ENCODE measurements around the gene CFL1. TPM values are rescaled to one million over a fixed set of nuclear protein-coding genes. Genes with fewer than 3 reads are reported as not detected.
A peak's percentile ranks its signal among the peaks of the same experiment; 100 is the strongest.

The CFL1 gene
- total and polyA plus RNA-seq, 10 of the 15 experiments (the other 5 are each of a cell fraction or from before 2014, with no cell fraction given), result 164 to 2,994 (median 1,500) TPM

- 0 out of 2 replicates have a peak, but pooled peaks have one; percentile 46 for TF ChIP-seq WRNIP1 (IDR thresholded peaks at IDR 0.05; ENCODE audit: borderline replicate concordance, low read depth, low read length)
- TF ChIP-seq ATF3 (IDR thresholded peaks at IDR 0.05; ENCODE audit: borderline replicate concordance, extremely low read depth, low read depth, low read length), result no peak
- TF ChIP-seq NFYA (IDR thresholded peaks at IDR 0.05; ENCODE audit: borderline replicate concordance, low read depth, low read length), result no peak
- no peak for TF ChIP-seq MTA3 (IDR thresholded peaks at IDR 0.05; ENCODE audit: borderline replicate concordance, low read length)
- TF ChIP-seq BRCA1 (IDR thresholded peaks at IDR 0.05; ENCODE audit: low read depth, low read length), result no peak
- TF ChIP-seq USF2 (IDR thresholded peaks at IDR 0.05; ENCODE audit: borderline replicate concordance, low read depth, low read length), result no peak
- TF ChIP-seq SUZ12 (IDR thresholded peaks at IDR 0.05; ENCODE audit: unreplicated experiment), result no peak
- peak; percentile 98 for TF ChIP-seq POLR2A (IDR thresholded peaks at IDR 0.05; ENCODE audit: low read depth, low read length)
- TF ChIP-seq MAX (IDR thresholded peaks at IDR 0.05; ENCODE audit: low read depth, low read length), result peak; percentile 56
- TF ChIP-seq ZBTB40 (IDR thresholded peaks at IDR 0.05; ENCODE audit: borderline replicate concordance), result peak; percentile 93
- TF ChIP-seq, protein P1, sequence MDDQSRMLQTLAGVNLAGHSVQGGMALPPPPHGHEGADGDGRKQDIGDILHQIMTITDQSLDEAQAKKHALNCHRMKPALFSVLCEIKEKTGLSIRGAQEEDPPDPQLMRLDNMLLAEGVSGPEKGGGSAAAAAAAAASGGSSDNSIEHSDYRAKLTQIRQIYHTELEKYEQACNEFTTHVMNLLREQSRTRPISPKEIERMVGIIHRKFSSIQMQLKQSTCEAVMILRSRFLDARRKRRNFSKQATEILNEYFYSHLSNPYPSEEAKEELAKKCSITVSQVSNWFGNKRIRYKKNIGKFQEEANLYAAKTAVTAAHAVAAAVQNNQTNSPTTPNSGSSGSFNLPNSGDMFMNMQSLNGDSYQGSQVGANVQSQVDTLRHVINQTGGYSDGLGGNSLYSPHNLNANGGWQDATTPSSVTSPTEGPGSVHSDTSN (IDR thresholded peaks at IDR 0.05; ENCODE audit: insufficient replicate concordance, low read depth, low read length), result peak; percentile 34
- TF ChIP-seq MYC (IDR thresholded peaks at IDR 0.05; ENCODE audit: insufficient read depth, insufficient read length, insufficient replicate concordance, low read length, severe bottlenecking), result no peak
- peak; percentile 98 for TF ChIP-seq LARP7 (IDR thresholded peaks at IDR 0.05)
- TF ChIP-seq, protein P2, sequence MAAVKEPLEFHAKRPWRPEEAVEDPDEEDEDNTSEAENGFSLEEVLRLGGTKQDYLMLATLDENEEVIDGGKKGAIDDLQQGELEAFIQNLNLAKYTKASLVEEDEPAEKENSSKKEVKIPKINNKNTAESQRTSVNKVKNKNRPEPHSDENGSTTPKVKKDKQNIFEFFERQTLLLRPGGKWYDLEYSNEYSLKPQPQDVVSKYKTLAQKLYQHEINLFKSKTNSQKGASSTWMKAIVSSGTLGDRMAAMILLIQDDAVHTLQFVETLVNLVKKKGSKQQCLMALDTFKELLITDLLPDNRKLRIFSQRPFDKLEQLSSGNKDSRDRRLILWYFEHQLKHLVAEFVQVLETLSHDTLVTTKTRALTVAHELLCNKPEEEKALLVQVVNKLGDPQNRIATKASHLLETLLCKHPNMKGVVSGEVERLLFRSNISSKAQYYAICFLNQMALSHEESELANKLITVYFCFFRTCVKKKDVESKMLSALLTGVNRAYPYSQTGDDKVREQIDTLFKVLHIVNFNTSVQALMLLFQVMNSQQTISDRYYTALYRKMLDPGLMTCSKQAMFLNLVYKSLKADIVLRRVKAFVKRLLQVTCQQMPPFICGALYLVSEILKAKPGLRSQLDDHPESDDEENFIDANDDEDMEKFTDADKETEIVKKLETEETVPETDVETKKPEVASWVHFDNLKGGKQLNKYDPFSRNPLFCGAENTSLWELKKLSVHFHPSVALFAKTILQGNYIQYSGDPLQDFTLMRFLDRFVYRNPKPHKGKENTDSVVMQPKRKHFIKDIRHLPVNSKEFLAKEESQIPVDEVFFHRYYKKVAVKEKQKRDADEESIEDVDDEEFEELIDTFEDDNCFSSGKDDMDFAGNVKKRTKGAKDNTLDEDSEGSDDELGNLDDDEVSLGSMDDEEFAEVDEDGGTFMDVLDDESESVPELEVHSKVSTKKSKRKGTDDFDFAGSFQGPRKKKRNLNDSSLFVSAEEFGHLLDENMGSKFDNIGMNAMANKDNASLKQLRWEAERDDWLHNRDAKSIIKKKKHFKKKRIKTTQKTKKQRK (IDR thresholded peaks at IDR 0.05; ENCODE audit: low read depth, low read length), result no peak
- no peak for TF ChIP-seq CBX5 (IDR thresholded peaks at IDR 0.05; ENCODE audit: low read depth)
- TF ChIP-seq NR2C2 (IDR thresholded peaks at IDR 0.05; ENCODE audit: borderline replicate concordance, control insufficient read depth, insufficient read length, low read depth), result no peak
- TF ChIP-seq RCOR1 (conservative IDR thresholded peaks at IDR 0.05; ENCODE audit: low read depth, low read length), result 0 out of 2 replicates have a peak, but pooled peaks have one; percentile 80
- TF ChIP-seq CBFB (IDR thresholded peaks at IDR 0.05; ENCODE audit: low read depth), result peak; percentile 93
Measured at GRCh38 chr11:65857853-65858680, at the start of gene CFL1 (continued).

All from GM12878 (cell line).